HG03439 (cell line): ENCODE results near the gene MYL2.

ENCODE experiments used
- ATAC-seq: cut with Tn5 transposase; IDR thresholded peaks from one replicate; pipeline ENCODE4 v1.9.1; 2021; ENCODE audit warnings: mild to moderate bottlenecking, moderate library complexity; ENCODE audit not compliant: unreplicated experiment

MYL2 gene

GRCh38 chr12:110901401-110901800, 19.0 kb downstream of the MYL2 start:
- ATAC-seq: no peak

DNA sequence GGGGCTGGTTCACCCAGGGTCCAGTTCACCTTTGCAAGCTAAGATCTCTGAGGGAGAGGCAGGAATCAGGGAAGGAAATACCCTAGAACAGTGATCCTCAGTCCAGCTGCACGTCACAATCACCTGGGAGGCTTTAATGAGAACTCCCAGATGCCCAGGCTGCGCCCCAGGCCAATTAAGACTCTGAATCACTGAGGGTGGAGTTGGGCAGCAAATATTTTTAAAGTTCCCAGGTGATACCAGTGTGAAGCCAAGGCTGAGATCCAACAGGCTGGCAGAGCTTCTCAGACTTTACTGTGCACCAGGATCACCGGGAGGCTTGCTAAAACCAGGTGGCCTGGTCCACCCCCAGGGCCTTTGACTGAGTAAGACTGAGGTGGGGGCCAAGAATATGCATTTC, 23.8 kb downstream of the MYL2 start:
- no peak for ATAC-seq

- no peak for ATAC-seq
Measured at GRCh38 chr12:110893956-110894355, 26.4 kb downstream of the MYL2 start.

DNA sequence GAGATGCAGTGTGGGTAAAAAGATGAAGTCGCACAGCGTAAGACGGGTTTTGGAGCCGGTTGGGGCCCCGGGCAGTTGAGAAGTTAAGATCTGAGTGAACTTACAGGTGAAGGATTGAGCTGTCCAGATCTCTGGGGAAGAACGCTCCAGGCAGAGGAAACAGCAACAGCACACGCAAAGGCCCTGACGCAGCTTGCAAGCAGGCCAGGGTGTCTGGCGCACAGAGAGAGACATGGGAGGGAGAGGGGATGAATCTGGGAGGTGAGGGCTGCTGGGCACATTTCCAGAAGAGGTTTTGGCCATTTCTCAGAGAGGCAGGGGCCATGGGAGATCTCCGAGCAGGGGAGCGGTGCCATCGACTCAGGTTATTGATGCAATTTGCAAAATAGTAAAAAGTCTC, 31.0 kb downstream of the MYL2 start:
- no peak for ATAC-seq

DNA sequence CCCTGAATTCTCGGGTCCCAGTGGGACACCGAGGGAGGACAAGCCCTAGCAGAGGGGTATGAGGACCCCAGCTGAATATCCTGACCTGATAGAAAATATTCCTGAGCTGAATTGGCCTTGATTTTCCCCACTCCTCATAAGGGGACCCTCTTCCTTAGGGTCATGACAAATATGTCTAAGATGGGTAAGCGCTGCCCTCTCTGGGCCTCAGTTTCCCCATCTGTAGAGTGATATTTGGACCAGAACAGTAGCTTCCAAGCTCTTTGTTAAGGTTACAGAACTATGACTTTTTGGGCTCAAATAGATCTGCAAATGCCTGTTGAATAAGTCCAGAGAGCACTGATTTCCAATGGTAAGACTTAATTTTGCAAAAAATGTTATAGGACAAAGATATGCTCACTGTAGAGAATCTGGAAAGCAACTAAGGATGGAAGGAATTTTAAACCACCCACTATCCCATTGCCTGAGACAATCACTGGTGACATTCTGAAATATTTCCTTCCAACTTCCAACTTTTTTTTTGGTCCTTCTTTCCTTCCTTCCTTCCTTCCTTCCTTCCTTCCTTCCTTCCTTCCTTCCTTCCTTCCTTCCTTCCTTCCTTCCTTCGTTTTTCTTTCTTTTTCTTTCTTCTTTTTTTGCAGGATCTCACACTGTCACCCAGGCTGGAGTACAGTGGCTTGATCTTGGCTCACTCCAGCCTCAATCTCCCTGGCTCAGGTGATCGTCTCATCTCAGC, 32.0 kb downstream of the MYL2 start:
- no peak for ATAC-seq

- ATAC-seq: no peak
Measured at GRCh38 chr12:110885152-110885840, 35.1 kb downstream of the MYL2 start.

DNA sequence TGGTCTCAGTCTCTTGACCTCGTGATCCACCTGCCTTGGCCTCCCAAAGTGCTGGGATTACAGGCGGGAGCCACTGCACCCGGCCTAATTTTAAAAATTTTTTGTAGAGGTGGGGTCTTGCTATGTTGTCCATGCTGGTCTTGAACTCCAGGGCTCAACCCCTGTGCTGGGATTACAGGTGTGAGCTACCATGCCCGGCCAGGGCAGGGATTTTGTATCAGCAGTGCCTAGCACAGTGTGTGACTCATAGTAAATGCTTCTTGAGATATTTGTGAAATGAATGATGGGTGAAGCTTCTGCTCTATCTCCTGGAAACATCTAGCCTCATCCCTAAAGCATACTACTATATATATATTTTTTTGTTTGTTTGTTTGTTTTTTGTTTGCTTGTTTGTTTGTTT, 37.1 kb downstream of the MYL2 start:
- ATAC-seq: no peak

DNA sequence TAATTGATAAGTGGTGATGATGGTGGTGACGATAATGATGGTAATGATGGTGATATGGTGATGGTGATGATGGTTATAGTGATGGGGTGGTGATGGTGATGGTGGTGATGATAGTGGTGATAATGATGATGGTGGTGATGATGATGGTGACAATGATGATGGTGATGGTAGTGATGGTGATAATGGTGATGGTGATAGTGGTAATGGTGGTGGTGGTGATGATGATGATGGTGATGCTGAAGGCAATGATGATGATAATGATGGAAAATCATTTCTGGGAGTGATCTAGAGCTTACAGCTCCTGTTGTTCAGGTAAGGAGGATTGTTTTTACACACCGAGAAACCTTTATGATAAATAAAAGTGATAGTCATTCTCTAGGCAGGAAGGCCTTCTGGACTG, 39.7 kb downstream of the MYL2 start:
- no peak for ATAC-seq

GRCh38 chr12:110874781-110875180, 45.6 kb downstream of the MYL2 start:
- no peak for ATAC-seq

GRCh38 chr12:110874351-110874750, 46.0 kb downstream of the MYL2 start:
- no peak for ATAC-seq

- no peak for ATAC-seq
Measured at GRCh38 chr12:110872100-110872499, 48.3 kb downstream of the MYL2 start.

- ATAC-seq: no peak
Measured at GRCh38 chr12:110869803-110870202, 50.6 kb downstream of the MYL2 start.

- no peak for ATAC-seq
Measured at GRCh38 chr12:110869026-110869425, 51.4 kb downstream of the MYL2 start.

DNA sequence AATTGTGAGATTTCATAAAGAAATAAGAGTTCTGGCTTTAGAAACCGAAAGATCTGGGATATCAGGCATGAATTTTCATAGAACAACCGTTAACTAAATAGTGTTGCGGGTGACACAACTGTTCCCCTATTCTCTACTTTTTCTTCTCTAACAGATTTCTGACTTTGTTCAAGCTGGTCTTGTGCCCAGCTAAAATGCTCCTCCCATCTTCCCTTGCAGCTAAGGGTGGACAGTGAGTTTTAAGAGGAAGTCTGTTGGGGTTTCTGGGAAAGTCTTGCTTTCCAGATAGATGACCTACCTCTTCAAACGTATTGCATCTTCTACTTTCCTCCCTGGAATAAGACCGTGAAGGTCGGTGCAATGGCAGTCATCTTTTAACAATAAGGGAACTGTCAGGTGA, 54.9 kb downstream of the MYL2 start:
- no peak for ATAC-seq

- ATAC-seq: no peak
Measured at GRCh38 chr12:110863161-110863560, 57.2 kb downstream of the MYL2 start.

- ATAC-seq: no peak
Measured at GRCh38 chr12:110862329-110862728, 58.0 kb downstream of the MYL2 start.

DNA sequence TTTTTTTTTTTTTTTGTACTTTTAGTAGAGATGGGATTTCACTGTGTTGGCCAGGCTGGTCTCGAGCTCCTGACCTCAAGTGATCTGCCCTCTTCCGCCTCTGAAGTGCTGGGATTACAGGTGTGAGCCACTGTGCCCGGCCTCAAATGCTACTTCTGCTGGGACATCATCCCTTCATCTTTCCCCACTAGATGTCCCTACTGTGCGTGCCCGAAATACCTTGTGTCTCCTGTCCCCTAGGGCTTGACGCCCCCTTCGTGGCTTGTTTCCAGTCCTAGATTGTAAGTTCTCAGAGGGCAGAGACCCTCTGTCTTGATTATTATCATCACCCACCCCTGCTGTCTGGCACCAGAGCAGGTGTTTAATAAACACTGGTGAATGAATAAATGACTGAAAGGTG, 58.6 kb downstream of the MYL2 start:
- no peak for ATAC-seq
